SK-N-SH treated with all-trans-retinoic acid at 6 μM for 48 hours (cell line): ENCODE measurements around the gene TPH2.

Experiments
- ATAC-seq: fragments of 200-7000 bp; cut with Tn5 transposase; 3 replicates; pipeline ENCODE4 v1.9.1; 2020; ENCODE audit warnings: mild to moderate bottlenecking, moderate library complexity
- BACH2 ChIP-seq: fragments of 250-450 bp; sonication (Bioruptor Pico); IDR thresholded peaks from 2 replicates; pipeline ENCODE4 v1.9.0; 2021; ENCODE audit warnings: mild to moderate bottlenecking, borderline replicate concordance
- CSDC2 ChIP-seq: fragments of 250-450 bp; sonication (Bioruptor Pico); IDR thresholded peaks from 2 replicates; pipeline ENCODE4 v1.5.0; 2020; ENCODE audit warnings: mild to moderate bottlenecking, moderate library complexity
- CSRNP3 ChIP-seq: fragments of 250-450 bp; sonication (Bioruptor Pico); IDR thresholded peaks from 2 replicates; pipeline ENCODE4 v1.5.1; 2021; ENCODE audit warnings: mild to moderate bottlenecking, moderate library complexity
- ESRRG ChIP-seq: fragments of 250-450 bp; sonication (Bioruptor Pico); IDR thresholded peaks from 2 replicates; pipeline ENCODE4 v1.6.1; 2021; ENCODE audit warnings: mild to moderate bottlenecking
- GLIS3 ChIP-seq: fragments of 250-450 bp; sonication (Bioruptor Pico); IDR thresholded peaks from 2 replicates; pipeline ENCODE4 v1.5.0; 2020; ENCODE audit warnings: mild to moderate bottlenecking, moderate library complexity
- ISL1 ChIP-seq: fragments of 250-450 bp; sonication (Bioruptor Pico); IDR thresholded peaks from 2 replicates; pipeline ENCODE4 v2.1.2; 2022; ENCODE audit warnings: mild to moderate bottlenecking, moderate library complexity
- PPARA ChIP-seq: fragments of 250-450 bp; sonication (Bioruptor Pico); IDR thresholded peaks from 2 replicates; pipeline ENCODE4 v1.5.0; 2020; ENCODE audit warnings: mild to moderate bottlenecking, borderline replicate concordance
- RARB ChIP-seq: fragments of 250-450 bp; sonication (Bioruptor Pico); IDR thresholded peaks from 2 replicates; pipeline ENCODE4 v1.8.0; 2021; ENCODE audit warnings: mild to moderate bottlenecking, moderate library complexity
- SNAI2 ChIP-seq: fragments of 250-450 bp; sonication (Bioruptor Pico); IDR thresholded peaks from 2 replicates; pipeline ENCODE4 v1.5.0; 2020; ENCODE audit warnings: mild to moderate bottlenecking, moderate library complexity
- TCF4 ChIP-seq: fragments of 250-450 bp; sonication (Bioruptor Pico); IDR thresholded peaks from 2 replicates; pipeline ENCODE4 v1.8.0; 2021; ENCODE audit warnings: mild to moderate bottlenecking, moderate library complexity, borderline replicate concordance
- TOX ChIP-seq: fragments of 250-450 bp; sonication (Bioruptor Pico); IDR thresholded peaks from 2 replicates; pipeline ENCODE4 v1.8.0; 2021; ENCODE audit warnings: mild to moderate bottlenecking, moderate library complexity, borderline replicate concordance
- TSHZ2 ChIP-seq: fragments of 250-450 bp; sonication (Bioruptor Pico); IDR thresholded peaks from 2 replicates; pipeline ENCODE4 v1.5.0; 2020; ENCODE audit warnings: mild to moderate bottlenecking, moderate library complexity
- ZFP3 ChIP-seq: fragments of 250-450 bp; sonication (Bioruptor Pico); IDR thresholded peaks from 2 replicates; pipeline ENCODE4 v1.5.0; 2020; ENCODE audit warnings: mild to moderate bottlenecking, moderate library complexity
- ZFP30 ChIP-seq: fragments of 450-650 bp; formaldehyde crosslinking; IDR thresholded peaks from 2 replicates; pipeline ENCODE4 v1.5.0; 2022; ENCODE audit warnings: mild to moderate bottlenecking, moderate library complexity
- ZNF565 ChIP-seq: fragments of 450-650 bp; formaldehyde crosslinking; conservative IDR thresholded peaks from 2 replicates; pipeline ENCODE4 v1.5.0; 2020; ENCODE audit warnings: low read depth, mild to moderate bottlenecking, moderate library complexity
- ZNF70 ChIP-seq: fragments of 450-650 bp; formaldehyde crosslinking; IDR thresholded peaks from 2 replicates; pipeline ENCODE4 v1.5.0; 2020; ENCODE audit warnings: mild to moderate bottlenecking, moderate library complexity
- ZNF8 ChIP-seq: fragments of 450-650 bp; formaldehyde crosslinking; IDR thresholded peaks from 2 replicates; pipeline ENCODE4 v1.5.0; 2020; ENCODE audit warnings: mild to moderate bottlenecking, moderate library complexity
- TF ChIP-seq, protein P1 (sequence below): fragments of 250-450 bp; sonication (Bioruptor Pico); IDR thresholded peaks from 2 replicates; pipeline ENCODE4 v1.5.1; 2020; ENCODE audit warnings: low read depth, mild to moderate bottlenecking, moderate library complexity
- TF ChIP-seq, protein P2 (sequence below): fragments of 250-450 bp; sonication (Bioruptor Pico); IDR thresholded peaks from 2 replicates; pipeline ENCODE4 v1.8.0; 2020; ENCODE audit warnings: mild to moderate bottlenecking, moderate library complexity, borderline replicate concordance

Gene TPH2

DNA sequence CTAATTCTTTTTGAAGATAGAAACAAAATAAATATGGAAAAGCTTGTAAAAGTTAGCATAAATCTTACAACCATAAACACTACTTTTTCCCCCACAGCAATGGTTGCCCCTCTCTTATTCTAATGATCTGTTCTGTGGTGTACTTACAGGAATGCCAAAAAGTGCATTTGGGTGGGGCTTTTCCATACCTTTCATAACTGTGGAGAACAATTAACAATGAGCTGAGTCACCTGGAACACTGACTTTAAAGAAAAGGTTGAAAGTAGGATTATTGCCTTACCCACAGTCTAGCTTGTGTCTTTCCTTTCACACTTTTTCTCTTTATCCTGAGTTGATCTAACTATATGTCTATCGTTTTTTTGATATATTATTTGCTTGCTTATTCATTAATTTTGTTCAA is 86.9 kb downstream of the TPH2 start:
- no peak for TF ChIP-seq GLIS3 (CRISPR knock-in tag)
- no peak for TF ChIP-seq RARB (CRISPR knock-in tag)
- ATAC-seq = no peak

- TF ChIP-seq ZNF70 (CRISPR knock-in tag) = no peak
- TF ChIP-seq ZNF8 (CRISPR knock-in tag) = no peak
- TF ChIP-seq ZFP3 (CRISPR knock-in tag) = no peak
- TF ChIP-seq CSDC2 = no peak
- TF ChIP-seq PPARA = no peak
- no peak for TF ChIP-seq GLIS3 (CRISPR knock-in tag)
- TF ChIP-seq ESRRG = no peak
- TF ChIP-seq TSHZ2 (CRISPR knock-in tag) = no peak
- TF ChIP-seq, protein P1, sequence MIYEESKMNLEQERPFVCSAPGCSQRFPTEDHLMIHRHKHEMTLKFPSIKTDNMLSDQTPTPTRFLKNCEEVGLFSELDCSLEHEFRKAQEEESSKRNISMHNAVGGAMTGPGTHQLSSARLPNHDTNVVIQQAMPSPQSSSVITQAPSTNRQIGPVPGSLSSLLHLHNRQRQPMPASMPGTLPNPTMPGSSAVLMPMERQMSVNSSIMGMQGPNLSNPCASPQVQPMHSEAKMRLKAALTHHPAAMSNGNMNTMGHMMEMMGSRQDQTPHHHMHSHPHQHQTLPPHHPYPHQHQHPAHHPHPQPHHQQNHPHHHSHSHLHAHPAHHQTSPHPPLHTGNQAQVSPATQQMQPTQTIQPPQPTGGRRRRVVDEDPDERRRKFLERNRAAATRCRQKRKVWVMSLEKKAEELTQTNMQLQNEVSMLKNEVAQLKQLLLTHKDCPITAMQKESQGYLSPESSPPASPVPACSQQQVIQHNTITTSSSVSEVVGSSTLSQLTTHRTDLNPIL = no peak
- TF ChIP-seq, protein P2, sequence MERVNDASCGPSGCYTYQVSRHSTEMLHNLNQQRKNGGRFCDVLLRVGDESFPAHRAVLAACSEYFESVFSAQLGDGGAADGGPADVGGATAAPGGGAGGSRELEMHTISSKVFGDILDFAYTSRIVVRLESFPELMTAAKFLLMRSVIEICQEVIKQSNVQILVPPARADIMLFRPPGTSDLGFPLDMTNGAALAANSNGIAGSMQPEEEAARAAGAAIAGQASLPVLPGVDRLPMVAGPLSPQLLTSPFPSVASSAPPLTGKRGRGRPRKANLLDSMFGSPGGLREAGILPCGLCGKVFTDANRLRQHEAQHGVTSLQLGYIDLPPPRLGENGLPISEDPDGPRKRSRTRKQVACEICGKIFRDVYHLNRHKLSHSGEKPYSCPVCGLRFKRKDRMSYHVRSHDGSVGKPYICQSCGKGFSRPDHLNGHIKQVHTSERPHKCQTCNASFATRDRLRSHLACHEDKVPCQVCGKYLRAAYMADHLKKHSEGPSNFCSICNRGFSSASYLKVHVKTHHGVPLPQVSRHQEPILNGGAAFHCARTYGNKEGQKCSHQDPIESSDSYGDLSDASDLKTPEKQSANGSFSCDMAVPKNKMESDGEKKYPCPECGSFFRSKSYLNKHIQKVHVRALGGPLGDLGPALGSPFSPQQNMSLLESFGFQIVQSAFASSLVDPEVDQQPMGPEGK (CRISPR knock-in tag) = no peak
- TF ChIP-seq SNAI2 (CRISPR knock-in tag) = no peak
- no peak for TF ChIP-seq ZFP30 (CRISPR knock-in tag)
- no peak for TF ChIP-seq TOX (CRISPR knock-in tag)
- TF ChIP-seq RARB (CRISPR knock-in tag) = no peak
- no peak for TF ChIP-seq ISL1
- no peak for TF ChIP-seq TCF4 (CRISPR knock-in tag)
- TF ChIP-seq CSRNP3 (CRISPR knock-in tag) = no peak
- TF ChIP-seq BACH2 (CRISPR knock-in tag) = no peak
- no peak for TF ChIP-seq ZNF565 (CRISPR knock-in tag)
- no peak for ATAC-seq
Measured at GRCh38 chr12:72028966-72029365, 90.3 kb downstream of the TPH2 start.

GRCh38 chr12:72030277-72030676 is 91.6 kb downstream of the TPH2 start:
- no peak for ATAC-seq
- TF ChIP-seq ZFP30 (CRISPR knock-in tag) (no peak), ZNF70 (CRISPR knock-in tag) (no peak), TSHZ2 (CRISPR knock-in tag) (no peak), BACH2 (CRISPR knock-in tag) (no peak), ESRRG (no peak), CSRNP3 (CRISPR knock-in tag) (no peak), ZNF565 (CRISPR knock-in tag) (no peak), RARB (CRISPR knock-in tag) (no peak)
